DMS53 (cell line): ENCODE measurements around the gene RCE1.

ENCODE experiments used
- DNase-seq: peaks from one replicate; lab custom pipeline; 2025; lab: John Stamatoyannopoulos, UW

Gene RCE1

GRCh38 chr11:66887526-66887925 lies 44.3 kb downstream of the RCE1 start:
- no peak for DNase-seq

GRCh38 chr11:66888282-66888681 lies 45.0 kb downstream of the RCE1 start:
- no peak for DNase-seq

- no peak for DNase-seq
Measured at GRCh38 chr11:66889960-66890359, 46.7 kb downstream of the RCE1 start.

- DNase-seq: peak; percentile 96
Measured at GRCh38 chr11:66891851-66892660, 48.8 kb downstream of the RCE1 start.

GRCh38 chr11:66892911-66893310 lies 49.7 kb downstream of the RCE1 start:
- DNase-seq: no peak

- DNase-seq: no peak
Measured at GRCh38 chr11:66894141-66894540, 50.9 kb downstream of the RCE1 start.
